ELF-1 (cell line): ENCODE results near the gene LRPAP1.
A peak's percentile ranks its signal among the peaks of the same experiment; 100 is the strongest.
"Not testable (repeated sequence)": the region's sequence is repeated elsewhere in the genome, so short reads cannot be mapped to it uniquely, and the experiment has no call there.

Source experiments
- DNase-seq: peaks from one replicate; pipeline ENCODE4 v3.0.0-alpha.2; 2016; ENCODE audit warnings: low read depth, low spot score

LRPAP1 gene

DNA sequence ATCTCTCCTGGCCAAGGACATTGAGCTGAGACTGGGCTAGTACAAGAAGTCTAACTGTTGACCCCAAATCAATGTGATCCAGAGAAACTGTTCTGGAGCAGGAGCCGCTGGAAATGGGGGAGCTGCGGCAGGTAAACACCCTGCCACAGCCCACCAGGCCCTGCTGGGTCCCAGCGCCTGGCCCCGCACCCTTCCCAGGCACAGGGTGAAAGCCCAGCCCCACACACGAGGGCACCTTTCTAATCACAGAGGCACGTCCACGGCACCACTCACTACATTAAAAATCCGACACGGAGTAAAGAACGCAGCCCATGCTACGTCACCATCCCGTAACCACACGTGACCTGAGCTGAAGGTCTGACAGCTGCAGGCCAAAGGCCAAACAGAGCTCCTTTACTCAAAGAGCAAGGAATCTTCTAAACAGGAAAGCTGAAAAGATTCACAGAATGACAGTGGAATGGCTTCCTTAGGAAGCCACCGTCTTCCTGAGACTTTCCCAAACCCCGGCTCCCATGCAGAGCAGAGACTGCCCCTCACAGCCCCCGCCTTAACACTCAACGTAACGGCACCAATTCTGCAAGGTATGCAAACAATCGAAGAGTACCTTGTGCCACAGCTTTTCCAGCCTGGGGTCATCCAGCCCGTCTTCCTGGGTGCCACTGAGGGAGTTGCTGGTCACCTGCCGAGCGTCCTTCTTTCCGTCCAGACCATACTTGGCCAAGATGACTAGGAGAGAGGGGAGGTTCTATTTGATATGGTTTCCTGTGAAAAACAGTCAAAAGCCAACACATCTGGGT lies 12.6 kb downstream of the LRPAP1 start:
- no peak for DNase-seq

DNA sequence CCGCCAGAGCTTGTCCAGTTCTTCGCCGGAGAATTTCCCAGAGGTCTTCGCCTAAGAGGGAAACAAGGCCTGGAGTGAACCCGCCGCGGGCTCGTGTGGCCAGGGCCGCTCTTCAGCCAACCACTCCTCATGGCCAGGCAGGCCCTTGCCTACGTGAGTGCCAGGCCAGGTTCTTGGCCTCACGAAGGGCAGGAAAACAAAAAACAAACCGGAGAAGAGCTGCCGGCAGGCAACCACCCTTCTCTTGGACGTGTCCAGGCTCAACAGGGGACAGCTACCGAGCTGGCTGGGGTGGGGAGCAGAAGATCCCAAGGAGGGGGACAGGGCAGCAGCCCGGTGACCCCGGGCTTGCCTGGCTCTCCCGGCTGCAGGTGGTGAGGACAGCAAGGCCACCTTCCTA lies 13.3 kb downstream of the LRPAP1 start:
- no peak for DNase-seq

DNA sequence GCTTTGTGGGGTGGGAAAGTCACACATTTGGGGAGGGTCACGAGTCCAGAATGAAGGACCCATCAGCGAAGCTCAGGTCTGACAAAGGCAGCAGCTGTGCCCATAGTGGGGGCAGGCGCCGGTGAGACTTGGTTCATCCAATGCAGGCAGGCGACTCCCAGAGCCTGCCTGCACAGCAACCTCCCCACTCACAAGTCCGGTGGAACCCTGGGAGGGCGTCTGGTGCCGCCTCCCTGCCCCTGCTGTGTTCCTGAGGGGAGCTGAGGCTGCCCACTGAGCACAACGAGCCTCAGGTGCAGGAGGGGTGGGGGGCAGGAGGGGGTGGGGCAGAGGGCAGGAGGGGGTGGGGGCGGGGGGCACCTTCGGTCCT lies 13.7 kb downstream of the LRPAP1 start:
- no peak for DNase-seq

DNA sequence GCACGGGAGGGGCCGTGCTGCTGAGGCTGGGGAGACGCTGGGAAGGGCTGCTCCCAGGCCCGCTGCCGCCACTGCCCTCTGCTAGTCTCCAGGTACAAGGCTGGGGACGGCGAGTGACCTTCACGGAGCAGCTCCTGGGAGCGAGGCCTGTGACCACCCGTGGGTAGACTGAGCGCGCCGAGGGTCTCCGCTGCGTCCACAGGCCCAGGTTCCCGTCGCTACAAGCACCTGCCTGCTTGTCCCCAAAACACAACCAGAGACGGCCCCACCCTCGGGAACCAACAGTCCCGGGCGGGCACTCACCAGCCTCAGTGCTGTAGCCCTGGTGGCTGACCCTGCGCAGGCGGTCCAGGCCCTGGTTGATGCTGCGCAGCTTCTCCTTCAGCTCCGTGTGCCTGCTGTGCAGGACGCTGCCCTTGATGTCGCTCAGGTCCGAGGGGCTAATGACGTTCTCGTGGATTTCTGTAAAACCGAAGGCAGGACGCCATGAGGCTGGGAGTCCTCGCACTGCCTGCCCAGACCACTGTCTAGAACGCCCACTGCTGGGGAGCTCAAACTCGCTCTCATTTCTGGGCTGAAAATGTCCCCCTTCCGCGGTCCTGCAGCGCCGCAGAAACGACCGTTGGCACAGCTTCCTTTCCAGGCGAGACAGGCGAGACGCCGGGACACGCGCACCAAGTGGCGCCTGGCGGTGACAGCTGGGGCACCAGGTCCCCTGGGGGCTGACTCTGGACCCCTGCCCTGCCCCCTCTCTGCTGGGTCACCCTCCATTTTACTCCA lies 14.3 kb downstream of the LRPAP1 start:
- no peak for DNase-seq

DNA sequence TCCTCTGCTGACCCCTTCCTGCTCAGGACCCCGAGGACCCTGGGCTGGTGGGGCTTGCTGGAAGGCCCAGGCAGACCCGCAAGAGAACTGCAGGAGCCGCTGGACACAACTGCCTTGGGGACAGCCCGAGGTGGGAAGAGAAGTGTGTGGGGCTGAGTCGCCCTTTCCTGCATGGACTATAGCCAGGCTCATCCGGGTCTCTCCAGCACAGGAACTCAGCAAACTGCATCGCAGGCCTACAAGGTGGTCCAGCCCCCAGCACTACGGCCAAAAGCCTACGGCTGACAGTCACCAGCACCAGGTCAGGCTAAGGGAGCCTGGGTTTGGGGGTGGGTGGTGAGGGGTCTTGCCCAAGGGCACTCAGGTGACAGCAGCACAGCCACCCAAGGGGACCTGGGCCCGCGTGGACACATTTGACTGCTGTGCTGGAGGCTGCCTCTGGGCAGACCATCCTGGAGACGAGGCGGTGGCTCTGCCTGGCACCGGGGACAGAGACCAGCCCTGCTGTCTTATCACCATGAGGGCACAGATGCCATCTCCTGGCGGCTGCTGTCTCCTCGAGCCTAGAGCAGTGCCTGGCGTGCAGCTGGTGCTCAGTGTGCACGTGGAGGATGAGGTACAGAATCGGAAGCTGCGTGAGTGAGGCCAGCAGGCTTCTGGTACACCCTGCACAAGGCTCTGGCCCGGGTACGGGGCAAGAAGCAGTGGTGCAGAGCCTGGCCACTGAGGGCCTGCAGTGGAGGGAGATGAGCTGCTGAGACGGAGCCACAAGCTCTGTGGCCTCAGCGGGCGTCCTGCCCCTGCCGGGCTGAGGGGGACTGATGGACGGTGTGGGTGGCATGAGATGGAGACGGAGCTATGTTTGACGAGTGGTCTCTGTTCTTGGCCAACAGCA lies 15.1 kb downstream of the LRPAP1 start:
- DNase-seq, result no peak

DNA sequence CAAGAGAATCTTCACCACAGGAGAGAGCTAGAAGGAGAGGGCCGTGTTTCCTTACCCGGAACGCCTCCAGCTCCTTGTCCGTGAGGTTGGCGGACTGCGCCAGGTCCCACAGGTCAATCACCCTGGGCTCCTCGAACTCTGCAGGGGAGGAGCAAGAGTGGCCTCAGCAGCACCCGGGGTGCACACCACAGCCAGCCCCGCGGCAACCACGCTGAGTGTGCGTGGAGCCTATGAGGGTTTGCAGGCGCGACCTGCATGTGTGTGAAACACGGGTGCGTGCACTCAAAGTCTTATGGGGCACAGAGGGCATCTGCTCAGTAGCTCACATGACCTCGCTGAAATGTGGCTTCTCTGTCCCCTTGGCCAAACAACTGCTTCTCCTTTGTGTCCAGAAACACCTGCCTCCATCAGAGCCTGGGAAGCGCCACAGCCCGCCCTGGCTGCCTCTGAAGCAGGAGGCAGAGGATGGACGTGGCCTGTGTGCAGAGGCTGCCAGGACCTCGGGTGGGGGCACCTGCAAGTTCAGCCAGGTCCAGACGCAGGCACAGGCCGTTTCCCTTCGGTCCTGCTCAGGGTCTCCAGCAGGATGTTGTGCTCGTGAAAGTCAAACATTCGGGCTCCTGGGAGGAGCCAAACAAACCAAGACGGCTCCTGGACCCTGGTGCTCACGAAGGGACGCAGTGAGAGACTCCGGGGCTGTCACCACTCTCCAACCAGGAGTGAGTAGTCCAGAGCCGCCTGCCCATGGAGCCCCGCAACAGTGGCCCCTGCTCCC lies 16.0 kb downstream of the LRPAP1 start:
- no peak for DNase-seq

DNA sequence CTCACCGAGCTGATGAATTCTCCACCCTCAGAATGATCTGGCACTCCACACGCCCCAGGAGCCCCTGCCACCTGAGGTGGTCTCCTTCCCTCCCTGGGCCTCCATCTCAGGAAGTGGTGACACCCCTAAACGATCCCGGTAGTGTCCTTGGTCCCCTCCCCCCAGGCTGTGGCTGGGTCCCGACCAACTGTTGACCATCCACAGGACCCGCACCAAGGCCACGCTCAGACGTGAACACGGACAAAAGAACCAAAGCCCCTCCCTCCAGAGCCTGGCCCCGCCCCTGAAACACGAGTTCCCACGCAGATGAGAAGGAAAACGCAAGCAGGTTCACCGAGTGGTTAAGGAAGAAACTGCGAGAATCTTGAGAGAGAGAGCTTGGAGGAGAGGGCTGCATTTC lies 16.6 kb downstream of the LRPAP1 start:
- no peak for DNase-seq

DNA sequence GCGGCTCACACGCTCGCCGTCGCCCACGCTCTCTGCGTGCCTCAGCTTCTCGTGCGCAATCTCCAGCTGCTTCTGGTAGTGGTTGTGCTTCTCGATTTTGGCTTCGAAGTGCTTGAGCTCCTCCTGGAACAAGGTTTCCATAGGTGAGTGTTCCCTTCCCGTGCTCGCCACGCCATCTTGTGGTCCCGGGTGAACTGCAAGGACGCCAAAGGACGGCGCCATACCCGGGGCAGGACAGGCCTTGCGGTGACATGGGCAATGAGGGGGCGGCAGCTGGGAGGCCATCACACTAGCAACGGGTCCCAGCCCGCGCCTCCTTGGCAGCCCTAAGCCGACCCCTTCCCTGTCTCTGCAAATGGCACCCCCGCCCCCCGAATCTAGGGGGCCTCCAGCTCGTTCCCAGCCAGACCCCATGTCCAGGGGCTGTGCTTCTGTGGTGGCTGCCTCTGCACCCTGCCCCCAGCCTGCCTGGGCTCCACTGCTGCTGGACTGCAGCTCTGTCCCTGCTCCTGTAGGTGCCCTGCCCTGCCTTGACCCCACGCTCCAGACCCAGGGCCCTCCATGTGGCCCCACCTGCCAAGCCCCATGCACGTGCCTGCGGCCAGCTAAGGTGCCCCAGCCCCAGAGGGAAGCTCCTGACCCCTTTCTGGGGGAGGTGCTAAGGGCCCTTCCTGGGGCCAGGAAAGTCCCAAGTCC lies 17.3 kb downstream of the LRPAP1 start:
- peak; percentile 55 for DNase-seq

DNA sequence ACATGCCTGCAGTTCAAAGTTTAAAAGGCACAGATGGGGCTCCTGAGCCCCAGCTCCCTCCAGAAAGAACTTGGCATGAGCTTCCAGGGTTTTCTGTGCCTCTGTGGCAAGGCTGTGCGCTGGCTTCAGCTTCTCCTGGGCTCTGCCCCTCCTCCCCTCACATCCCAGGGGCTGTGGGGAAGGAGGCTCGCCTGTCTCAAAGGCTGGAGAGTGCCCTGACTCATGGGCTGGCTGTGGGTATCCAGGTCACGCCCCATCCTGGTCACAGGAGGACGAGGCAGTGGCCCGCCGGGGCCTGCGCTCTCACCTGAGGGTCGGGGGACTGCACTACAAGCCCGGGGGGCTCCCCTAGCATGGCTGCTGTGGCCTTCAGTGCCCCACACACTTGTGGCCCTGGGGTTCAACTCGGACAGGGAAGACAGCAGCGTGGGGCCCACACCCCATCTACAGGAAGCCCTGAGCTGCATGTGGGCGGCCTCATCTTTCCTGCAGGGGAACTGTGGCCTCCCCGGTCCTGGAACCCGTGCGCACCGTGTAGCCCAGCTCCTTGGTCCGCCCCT lies 17.9 kb downstream of the LRPAP1 start:
- no peak for DNase-seq

DNA sequence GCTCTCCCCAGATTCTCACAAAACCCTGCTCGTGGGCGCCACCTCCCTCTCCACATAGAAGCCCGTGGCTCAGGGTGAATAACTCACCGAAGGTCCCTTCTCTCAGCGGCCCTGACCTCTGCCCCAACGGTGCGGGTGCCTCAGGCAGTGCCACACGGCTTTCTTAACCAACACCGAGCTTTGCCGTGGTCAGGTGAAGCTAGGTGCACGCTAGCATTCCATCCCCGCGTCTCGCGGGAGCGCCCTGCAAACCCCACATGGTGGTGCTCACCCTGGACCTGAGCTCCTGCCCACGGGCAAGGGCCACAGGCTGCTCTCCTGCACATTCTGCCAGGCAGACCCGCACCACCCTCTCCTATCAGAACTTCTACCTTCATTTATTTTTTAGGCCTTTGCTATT lies 18.4 kb downstream of the LRPAP1 start:
- no peak for DNase-seq

DNA sequence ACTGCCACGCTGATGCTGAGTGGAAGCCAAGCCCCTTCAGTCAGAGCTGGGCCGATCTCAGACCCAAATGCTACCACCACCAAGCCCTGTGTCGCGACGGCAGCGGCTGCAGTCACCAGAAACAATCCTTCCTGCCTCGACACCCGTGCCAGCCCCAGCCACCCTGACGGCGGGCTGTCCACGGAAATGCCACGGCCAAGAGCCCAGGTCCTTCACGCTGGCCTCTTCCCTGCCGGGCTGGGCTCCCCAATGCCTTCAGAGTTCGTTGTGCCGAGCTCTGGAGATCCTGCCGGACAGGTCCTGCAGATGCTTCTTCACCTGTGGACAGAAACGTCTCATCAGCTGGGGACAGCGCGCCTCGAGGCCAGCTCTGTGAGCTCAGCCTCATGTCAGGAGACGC lies 19.5 kb downstream of the LRPAP1 start:
- DNase-seq, result no peak

DNA sequence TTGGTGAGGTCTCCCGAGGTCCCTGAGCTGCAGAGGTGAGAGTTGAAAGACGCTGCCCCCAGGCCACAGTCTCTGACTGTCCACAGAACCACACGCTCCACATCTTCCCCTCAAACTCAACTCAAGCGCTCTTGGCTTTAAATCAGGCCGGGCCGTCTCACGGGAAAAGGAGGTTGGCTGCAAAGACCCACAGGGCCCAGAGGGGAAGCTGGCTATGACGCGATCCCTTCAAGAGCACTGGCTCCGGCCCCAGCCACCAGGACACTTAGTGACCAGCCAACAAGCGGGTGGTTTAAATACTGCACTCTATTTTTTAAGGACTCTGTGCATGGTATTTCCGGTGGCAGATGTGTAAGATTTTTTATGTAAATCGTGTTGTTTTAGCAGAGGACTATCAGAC lies 19.9 kb downstream of the LRPAP1 start:
- no peak for DNase-seq

DNA sequence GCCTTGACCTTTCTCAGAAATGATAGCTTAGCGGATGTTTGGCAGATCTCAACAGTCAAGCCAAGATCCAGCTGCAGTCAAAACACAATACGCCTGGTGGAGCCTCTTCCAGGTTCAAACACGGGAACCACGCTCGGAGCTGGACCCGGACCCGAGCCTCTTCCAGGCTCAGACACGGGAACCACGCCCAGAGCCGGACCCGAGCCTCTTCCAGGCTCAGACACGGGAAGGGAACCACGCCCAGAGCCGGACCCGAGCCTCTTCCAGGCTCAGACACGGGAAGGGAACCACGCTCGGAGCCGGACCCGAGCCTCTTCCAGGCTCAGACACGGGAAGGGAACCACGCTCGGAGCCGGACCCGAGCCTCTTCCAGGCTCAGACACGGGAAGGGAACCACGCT lies 20.6 kb downstream of the LRPAP1 start:
- not testable (repeated sequence) for DNase-seq

DNA sequence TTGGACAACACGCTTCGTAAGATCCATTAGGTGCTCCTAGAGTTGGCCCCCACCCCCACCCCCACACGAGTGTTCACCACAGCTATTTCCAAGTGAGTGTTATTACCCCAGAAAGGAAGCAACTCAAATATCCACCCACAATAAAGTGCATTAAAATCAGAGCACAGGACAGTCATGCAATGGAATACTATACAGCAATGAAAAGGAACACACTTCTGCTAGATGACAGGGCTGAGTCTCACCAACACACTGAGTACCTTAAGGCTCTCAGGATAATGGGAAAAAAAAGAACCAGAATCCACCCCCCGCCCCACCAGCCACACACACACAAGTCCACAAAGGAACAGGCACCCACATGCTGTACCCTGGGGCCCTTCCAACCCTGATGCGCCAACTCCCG lies 21.0 kb downstream of the LRPAP1 start:
- no peak for DNase-seq

DNA sequence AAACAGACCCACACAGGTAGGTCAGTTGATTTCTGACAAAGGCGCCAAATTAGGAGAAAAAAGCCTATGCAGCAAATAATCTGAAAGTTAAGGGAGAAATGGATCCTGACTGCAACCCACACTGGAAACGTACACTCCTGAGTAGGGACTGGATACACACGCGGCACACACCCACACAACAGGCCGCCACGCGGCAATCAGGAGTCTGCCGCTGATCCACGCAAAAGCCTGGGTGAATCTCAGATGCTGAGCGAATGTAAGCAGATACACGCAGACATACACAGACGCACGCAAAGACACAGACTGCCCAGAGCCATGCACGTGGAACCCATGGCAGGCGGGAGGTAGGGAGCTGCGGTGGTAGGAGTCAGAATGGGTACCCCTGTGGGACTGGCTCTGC lies 21.7 kb downstream of the LRPAP1 start:
- DNase-seq, result no peak

DNA sequence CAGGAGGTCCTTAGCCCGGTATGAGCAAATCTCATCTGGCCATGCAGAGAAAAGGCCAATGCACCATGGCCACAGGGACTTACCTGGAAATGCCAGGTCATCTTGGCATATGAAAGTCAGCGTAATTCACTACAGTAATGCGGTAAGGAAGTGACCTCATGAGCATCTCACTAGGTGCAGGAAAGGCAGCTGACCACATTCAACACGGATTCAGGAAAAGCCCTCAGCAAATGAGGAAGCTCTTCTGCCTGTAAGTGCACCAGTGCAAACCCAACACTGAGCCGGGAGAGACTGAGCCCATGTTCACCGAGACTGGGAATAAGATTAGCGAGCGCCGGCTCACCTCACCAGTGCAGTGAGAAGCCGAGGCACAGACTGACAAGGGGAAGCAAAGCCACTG lies 23.7 kb downstream of the LRPAP1 start:
- no peak for DNase-seq

DNA sequence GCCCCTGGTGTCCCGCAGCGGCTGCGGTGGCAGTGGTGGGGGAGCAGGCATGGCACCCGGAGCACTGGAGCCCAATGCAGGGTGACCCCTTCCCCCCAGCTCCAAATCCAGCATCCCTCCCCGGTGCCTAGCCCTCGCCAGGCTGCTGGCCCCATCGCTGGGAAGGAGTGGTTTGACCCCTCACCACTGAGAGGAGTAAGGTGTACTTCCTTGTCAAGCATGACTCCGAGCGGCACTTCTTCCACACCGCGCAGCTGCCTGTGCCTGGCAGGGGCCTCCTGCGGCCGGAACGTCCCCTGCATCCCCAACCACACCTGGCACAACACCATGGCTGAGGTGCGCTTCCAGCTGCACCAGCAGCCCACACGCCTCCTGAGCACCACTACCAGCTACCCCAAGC lies 27.0 kb downstream of the LRPAP1 start:
- no peak for DNase-seq

DNA sequence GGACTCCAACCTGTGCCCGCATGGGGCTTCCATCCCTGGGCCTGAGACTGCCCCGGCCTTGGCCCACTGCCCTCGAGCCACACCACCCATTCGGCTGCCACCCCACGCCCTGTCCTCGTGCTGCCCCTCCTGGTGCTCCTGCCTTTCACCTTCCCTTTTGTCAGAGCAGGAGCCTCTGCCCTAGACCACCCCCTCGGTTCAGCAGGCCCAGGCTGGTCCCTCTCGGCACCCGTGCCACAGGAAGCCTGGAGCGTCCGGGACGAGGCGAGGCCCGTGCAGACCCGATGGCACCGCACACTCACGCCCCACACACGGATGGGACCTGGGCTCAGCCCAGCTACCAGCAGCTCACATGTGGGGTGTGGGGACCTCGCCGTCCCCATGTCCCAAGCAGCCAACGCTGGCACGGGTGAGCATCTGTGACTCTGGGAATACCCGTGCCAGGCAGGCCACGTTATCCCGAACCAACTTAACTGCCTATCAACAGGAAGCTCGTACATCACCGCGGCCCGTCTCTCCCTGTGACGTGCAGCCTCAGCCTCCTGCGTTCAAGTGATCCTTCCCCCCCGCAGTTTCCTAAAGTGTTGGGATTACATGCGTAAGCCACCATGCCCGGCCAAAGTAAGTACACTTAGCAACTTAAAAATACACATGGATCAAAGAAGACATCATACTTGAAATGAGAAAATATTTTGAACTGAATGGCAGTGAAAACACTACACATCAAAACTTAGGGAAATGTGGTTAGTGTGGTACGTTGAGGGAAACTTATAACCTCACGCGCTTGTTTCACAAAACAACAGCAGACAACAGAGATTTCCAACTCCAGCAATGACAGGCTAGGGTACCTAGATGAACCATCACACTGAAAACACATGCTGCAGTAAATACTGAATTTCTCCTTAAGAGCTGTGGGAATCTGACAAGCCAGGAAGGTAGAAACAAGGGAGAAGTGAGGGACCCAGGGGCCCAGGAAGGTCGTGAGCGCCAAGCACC lies 29.0 kb downstream of the LRPAP1 start:
- no peak for DNase-seq

DNA sequence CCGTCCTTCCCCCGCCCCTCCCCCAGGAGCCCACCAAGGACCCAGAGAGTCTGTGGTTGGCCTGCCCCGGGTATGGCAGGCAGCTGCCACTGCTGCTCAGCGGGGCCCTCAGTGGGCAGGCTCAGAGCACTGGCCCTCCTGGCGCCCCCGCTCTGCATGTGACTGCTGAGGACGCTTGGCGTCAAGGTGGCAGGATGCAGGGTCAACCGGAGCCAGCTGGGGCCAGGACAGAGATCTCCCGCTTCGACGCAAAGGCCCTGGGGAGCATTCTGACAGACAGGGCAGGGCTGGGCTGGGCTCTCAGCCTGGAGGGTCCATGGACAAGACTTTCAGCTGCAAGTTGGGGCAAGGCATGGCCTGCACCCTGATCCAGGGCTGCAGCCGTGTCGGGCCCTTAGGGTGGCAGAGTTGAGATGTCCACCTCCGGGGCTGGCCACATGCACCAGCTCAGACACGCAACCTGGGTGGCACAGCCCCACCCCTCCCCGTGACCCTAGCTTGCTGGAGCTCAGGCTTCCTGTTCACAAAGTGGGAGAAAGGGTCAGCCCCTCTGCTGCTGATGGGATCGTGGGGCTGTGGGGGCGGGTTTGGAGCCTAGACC lies 30.3 kb downstream of the LRPAP1 start:
- DNase-seq, result no peak
